Endothelial cell of umbilical vein (primary cell): ENCODE data around the gene SORCS2. TPM values are rescaled to one million over a fixed set of nuclear protein-coding genes. Genes with fewer than 3 reads are reported as not detected.

Experiments
- BruUV-seq: library from RNA; stranded (reverse); fragments of 400-500 nt; replicated peaks from 2 replicates; lab custom pipeline; 2021; lab: Mats Ljungman, UMichigan
- CTCF ChIA-PET: fragments of 300-600, 350-600 bp; sonication (Branson Sonifier 250); formaldehyde crosslinking; loops from one replicate; lab custom pipeline; 2021; ENCODE audit warnings: antibody characterized with exemption, inconsistent platforms; lab: Charles Lee
- POLR2A ChIA-PET: fragments of 300-600, 350-600 bp; sonication (Branson Sonifier 250); formaldehyde crosslinking; loops from one replicate; lab custom pipeline; 2021; ENCODE audit warnings: antibody characterized with exemption, inconsistent platforms; lab: Charles Lee
- DNase-seq: peaks from one replicate; pipeline ENCODE4 v3.0.0-alpha.2; 2011; ENCODE audit warnings: low read depth, low spot score
- FAIRE-seq: peaks from 2 replicates; lab custom pipeline; 2011; peaks lifted over from hg19 to GRCh38; lab: Jason Lieb, UNC
- H2AFZ ChIP-seq: 2 replicates; pipeline ENCODE4 v1.6.0; 2012; ENCODE audit warnings: low read depth, low read length, control low read depth, inconsistent platforms
- H3K27ac ChIP-seq: 2 replicates; pipeline ENCODE4 v1.5.1; 2011; ENCODE audit warnings: low read depth, mild to moderate bottlenecking, control low read depth, low read length, moderate library complexity; ENCODE audit not compliant: insufficient read depth
- H3K27me3 ChIP-seq, 2 experiments: 2 replicates each; pipeline versions ENCODE4 v1.6.0 to v1.6.1; 2011; ENCODE audit warnings: low read length in 2 of 2, mixed read lengths in 1 of 2; ENCODE audit not compliant: control insufficient read depth in 2 of 2, insufficient read depth in 2 of 2
- H3K36me3 ChIP-seq, 2 experiments: 2 replicates in 1 of 2; 3 replicates in 1 of 2; pipeline ENCODE4 v1.5.1; 2011; ENCODE audit warnings: low read length in 2 of 2, mild to moderate bottlenecking in 1 of 2, moderate library complexity in 1 of 2; ENCODE audit not compliant: control insufficient read depth in 2 of 2, insufficient read depth in 2 of 2; ENCODE audit errors: extremely low read depth in 1 of 2
- H3K4me1 ChIP-seq: 3 replicates; pipeline ENCODE4 v1.5.1; 2011; ENCODE audit warnings: mild to moderate bottlenecking, low read length; ENCODE audit not compliant: control insufficient read depth, insufficient read depth; ENCODE audit errors: extremely low read depth
- H3K4me2 ChIP-seq: 2 replicates; pipeline ENCODE4 v1.6.1; 2011; ENCODE audit warnings: low read length, control low read depth, mixed read lengths; ENCODE audit not compliant: insufficient read depth
- H3K4me3 ChIP-seq, 3 experiments: fragments of 200-600 bp in 1 of 3; sonication (generic), shearing (Covaris generic) in 1 of 3; replicated peaks in 1 of 3; 2 replicates each; pipeline ENCODE4 v1.5.1; 2011 to 2016; ENCODE audit warnings: control low read depth in 3 of 3, low read length in 3 of 3, mild to moderate bottlenecking in 2 of 3, inconsistent platforms in 1 of 3, low read depth in 1 of 3, moderate library complexity in 1 of 3; ENCODE audit not compliant: insufficient read depth in 1 of 3
- H3K79me2 ChIP-seq: 2 replicates; pipeline ENCODE4 v1.6.0; 2012; ENCODE audit warnings: low read length, inconsistent platforms; ENCODE audit not compliant: control insufficient read depth, insufficient read depth
- H3K9ac ChIP-seq: replicated peaks from 2 replicates; pipeline ENCODE3; 2011; ENCODE audit warnings: low read length, control low read depth; ENCODE audit not compliant: insufficient read depth; ENCODE audit errors: extremely low read depth
- H3K9me1 ChIP-seq: replicated peaks from 3 replicates; pipeline ENCODE4 v1.6.0; 2011; ENCODE audit warnings: mild to moderate bottlenecking, low read length; ENCODE audit not compliant: control insufficient read depth, insufficient read depth; ENCODE audit errors: extremely low read depth
- H3K9me3 ChIP-seq: replicated peaks from 2 replicates; pipeline ENCODE4 v1.5.1; 2012; ENCODE audit warnings: low read length, inconsistent platforms; ENCODE audit not compliant: control insufficient read depth, insufficient read depth
- H4K20me1 ChIP-seq: replicated peaks from 2 replicates; pipeline ENCODE3; 2011; ENCODE audit warnings: mild to moderate bottlenecking, low read length; ENCODE audit not compliant: control insufficient read depth, insufficient read depth; ENCODE audit errors: extremely low read depth
- CTCF ChIP-seq, 2 donors: IDR thresholded peaks; 1 replicate in 1 of 2; 2 replicates in 1 of 2; pipeline ENCODE4 v1.5.1; 2011; ENCODE audit warnings: low read length in 2 of 2, mild to moderate bottlenecking in 2 of 2, moderate library complexity in 2 of 2, control low read depth in 1 of 2, inconsistent platforms in 1 of 2, low read depth in 1 of 2; ENCODE audit not compliant: insufficient read depth in 1 of 2; ENCODE audit errors: extremely low read depth in 1 of 2
- EZH2 ChIP-seq: IDR thresholded peaks from 2 replicates; pipeline ENCODE4 v1.6.1; 2012; ENCODE audit warnings: borderline replicate concordance, low read depth, mild to moderate bottlenecking, moderate library complexity, low read length, inconsistent platforms; ENCODE audit not compliant: severe bottlenecking
- FOS ChIP-seq: IDR thresholded peaks from 2 replicates; pipeline ENCODE4 v1.6.1; 2011; ENCODE audit warnings: mild to moderate bottlenecking, low read length, moderate library complexity, borderline replicate concordance; ENCODE audit not compliant: insufficient read depth
- GATA2 ChIP-seq: IDR thresholded peaks from 2 replicates; pipeline ENCODE4 v1.7.0; 2011; ENCODE audit warnings: low read depth, mild to moderate bottlenecking, moderate library complexity, mixed read lengths, low read length; ENCODE audit not compliant: insufficient read length, insufficient read depth
- JUN ChIP-seq: IDR thresholded peaks from 2 replicates; pipeline ENCODE4 v1.6.1; 2011; ENCODE audit warnings: borderline replicate concordance, low read depth; ENCODE audit not compliant: insufficient read length, insufficient read depth
- MAX ChIP-seq: IDR thresholded peaks from 2 replicates; pipeline ENCODE4 v1.6.1; 2011; ENCODE audit not compliant: insufficient read depth, insufficient read length
- MYC ChIP-seq: IDR thresholded peaks from one replicate; pipeline ENCODE4 v1.6.1; 2011; ENCODE audit warnings: mild to moderate bottlenecking, low read depth, low read length
- POLR2A ChIP-seq: IDR thresholded peaks from 2 replicates; pipeline ENCODE4 v1.6.1; 2012; ENCODE audit warnings: low read depth, mild to moderate bottlenecking, control low read depth, low read length
- POLR2AphosphoS5 ChIP-seq: IDR thresholded peaks from 2 replicates; pipeline ENCODE4 v1.6.1; 2012; ENCODE audit warnings: low read depth, mild to moderate bottlenecking, control low read depth, low read length, moderate library complexity; ENCODE audit not compliant: insufficient read depth
- dilution Hi-C: fragments of 300-500 bp; cut with MboI; formaldehyde crosslinking; loops from one replicate; pipeline ENCODE4 v1.15.0; 2019; ENCODE audit warnings: low sequenced_read_pairs; ENCODE audit not compliant: extremely low pct_ligation_motif_present
- intact Hi-C: fragments of 100-400 bp; cut with micrococcal nuclease; formaldehyde crosslinking; loops from one replicate; pipeline ENCODE4 v1.10.0; 2022
- polyA plus RNA-seq, 4 experiments: library from polyadenylated mRNA; depleted of rRNA in 3 of 4; stranded (reverse) in 3 of 4; unstranded in 1 of 4; fragments of >200 nt; gene quantifications; 2 replicates each; pipeline versions ENCODE4 v1.2.1 to v1.2.3, GENCODE V29; 2011 to 2012; ENCODE audit warnings: missing spikeins in 1 of 4
- total RNA-seq: library from RNA; stranded (reverse); gene quantifications from 2 replicates; pipeline ENCODE4 v1.2.3, GENCODE V29; 2021

The SORCS2 gene
- total and polyA plus RNA-seq, 2 donors (not counting 3 experiments of a cell fraction or from before 2014, with no cell fraction given) = not detected

GRCh38 chr4:7243609-7244330 is 51.4 kb downstream of the SORCS2 start:
- dilution Hi-C loops (no loop called here), intact Hi-C loops (no loop called here)
- DNase-seq (no peak), FAIRE-seq (no peak)
- ChIA-PET CTCF (no interaction called here), POLR2A (no interaction called here)
- no TSS peak for BruUV-seq
- Histone ChIP-seq H3K9me1 (no peaks in the 10 kb centered on the region), H3K4me1 (no peaks in the 10 kb centered on the region), H4K20me1 (no peaks in the 10 kb centered on the region), H3K4me3 (no peak overlapping the region), H2AFZ (no peak overlapping the region), H3K79me2 (no peaks in the 10 kb centered on the region), H3K4me2 (no peak overlapping the region), H3K27me3 (no peaks in the 10 kb centered on the region), H3K36me3 (no peaks in the 10 kb centered on the region), H3K27ac (no peak overlapping the region), H3K9me3 (no peaks in the 10 kb centered on the region), H3K9ac (no peak overlapping the region)
- TF ChIP-seq CTCF (IDR thresholded peaks at IDR 0.05; ENCODE audit: extremely low read depth in 1 of 2, insufficient read depth in 1 of 2, low read depth in 1 of 2, low read length in 2 of 2) (no peak), POLR2AphosphoS5 (no peak), MYC (no peak), EZH2 (no peak), JUN (no peak), GATA2 (no peak), FOS (no peak), MAX (no peak), POLR2A (no peak)
